ENCODE measurements around the gene SYCP2. TPM values are rescaled to one million over a fixed set of nuclear protein-coding genes. Genes with fewer than 3 reads are reported as not detected.

SYCP2 gene
- total RNA-seq, 4 donors from 2014 or later, result 1.9 to 8.5 (median 5.9) TPM

DNA sequence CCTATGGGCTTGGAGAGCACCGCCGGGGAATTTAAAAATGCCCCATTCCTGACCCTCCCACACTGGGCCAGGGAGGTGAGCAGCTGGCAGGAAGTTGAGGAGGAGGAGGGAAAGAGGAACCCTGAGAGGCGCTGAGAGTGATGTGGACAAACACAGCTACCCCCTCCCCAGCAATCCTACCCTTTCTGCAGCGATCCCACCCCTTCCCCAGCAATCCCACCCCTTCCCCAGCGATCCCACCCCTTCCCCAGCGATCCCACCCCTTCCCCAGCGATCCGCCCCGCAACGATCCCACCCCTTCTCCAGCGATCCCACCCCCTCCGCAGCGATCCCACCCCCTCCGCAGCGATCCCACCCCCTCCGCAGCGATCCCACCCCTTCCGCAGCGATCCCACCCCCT, 111.6 kb downstream of the SYCP2 start:
- Histone ChIP-seq H3K27me3 (no peaks in the 10 kb centered on the region), H3K9me3 (no peaks in the 10 kb centered on the region), H3K36me3 (no peaks in the 10 kb centered on the region), H3K4me3 (replicated peaks in 1 of 3) (no peak overlapping the region), H3K27ac (no peak overlapping the region), H3K4me1 (no peaks in the 10 kb centered on the region)
- WGBS, 2 donors, result 73 to 78% methylated on average over 9 to 15 of the region's 19 CpGs
- intact Hi-C loops (cut with DNase I), result no loop called here
- DNase-seq, result no peak
- no peak for TF ChIP-seq POLR2A (IDR thresholded peaks at IDR 0.05)
- no peak for TF ChIP-seq CTCF (IDR thresholded peaks at IDR 0.05)

DNA sequence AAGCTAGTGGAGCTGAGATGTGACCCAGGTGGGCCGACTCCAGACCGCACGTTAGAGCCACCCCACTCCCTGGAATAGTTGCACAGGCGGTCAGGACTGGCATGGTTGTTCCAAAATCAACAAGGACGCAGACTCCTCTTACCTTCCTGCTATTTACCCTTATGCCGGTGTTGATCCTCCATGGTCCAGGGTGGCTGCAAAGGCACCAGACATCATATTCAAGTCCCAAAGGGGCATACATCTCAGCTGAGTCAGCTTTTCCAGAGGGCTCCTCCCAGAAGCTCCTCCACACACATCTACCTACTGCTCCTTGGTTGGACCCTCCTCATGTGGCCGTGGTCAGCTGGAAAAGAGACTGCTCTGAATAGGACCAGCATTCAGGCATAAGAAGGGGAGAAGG, 112.2 kb downstream of the SYCP2 start:
- WGBS, 2 donors, result 93 to 96% methylated on average over 7 of the region's 7 CpGs
- intact Hi-C loops (cut with DNase I), result no loop called here
- Histone ChIP-seq H3K36me3 (no peaks in the 10 kb centered on the region), H3K27ac (no peak overlapping the region), H3K4me1 (no peaks in the 10 kb centered on the region), H3K4me3 (replicated peaks in 1 of 3) (no peak overlapping the region), H3K9me3 (no peaks in the 10 kb centered on the region), H3K27me3 (no peaks in the 10 kb centered on the region)
- TF ChIP-seq POLR2A (IDR thresholded peaks at IDR 0.05) (no peak), CTCF (IDR thresholded peaks at IDR 0.05) (no peak)
- no peak for DNase-seq

DNA sequence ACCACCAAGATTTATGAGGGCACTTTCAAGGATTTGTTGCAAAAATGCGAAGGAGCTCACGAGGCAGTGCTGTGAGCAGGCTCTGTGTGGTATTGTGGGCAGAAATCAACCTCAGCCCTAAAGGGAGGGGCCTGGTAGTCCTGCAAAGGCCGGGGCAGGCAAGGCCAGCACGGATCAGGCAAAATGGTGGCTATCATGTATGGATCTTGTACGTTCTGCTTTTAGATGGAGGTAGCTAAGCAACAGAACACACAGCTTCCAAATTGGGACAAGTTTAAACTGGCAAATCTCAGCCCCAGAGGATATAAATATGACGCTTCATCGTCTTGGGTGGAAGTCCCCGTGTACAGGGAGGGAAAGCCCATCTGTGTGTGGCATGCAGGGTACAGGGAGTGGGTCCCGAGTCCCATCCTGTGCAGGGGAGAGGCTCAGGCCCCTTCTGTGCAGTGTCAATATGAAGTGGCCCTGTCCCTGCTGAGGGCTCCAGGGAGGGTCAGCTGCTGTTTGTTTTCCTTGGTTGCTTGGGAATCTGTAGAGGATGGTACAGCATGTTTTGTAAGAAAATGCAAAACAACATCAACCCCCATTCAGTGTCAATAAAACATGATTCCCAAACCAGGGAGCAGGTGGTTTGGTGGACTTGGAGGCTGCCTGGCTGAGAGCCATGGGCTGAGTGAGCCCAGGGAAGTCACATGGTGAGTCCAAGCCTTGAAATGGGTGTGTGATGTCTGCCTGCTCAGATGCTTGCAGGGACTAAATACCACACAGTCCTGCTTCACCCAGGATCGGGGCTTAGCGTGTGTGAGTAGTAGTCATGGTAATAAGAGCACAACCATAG, 113.0 kb downstream of the SYCP2 start:
- H3K4me3 ChIP-seq (replicated peaks in 1 of 3), result no peak overlapping the region
- TF ChIP-seq CTCF (IDR thresholded peaks at IDR 0.05), result no peak
- no peak for TF ChIP-seq POLR2A (IDR thresholded peaks at IDR 0.05)
- H3K27me3 ChIP-seq, result no peaks in the 10 kb centered on the region
- no peak overlapping the region for H3K27ac ChIP-seq
- intact Hi-C loops (cut with DNase I), result no loop called here
- WGBS, 2 donors, result 65 to 76% methylated on average over 11 of the region's 11 CpGs
- H3K36me3 ChIP-seq, result no peaks in the 10 kb centered on the region
- no peaks in the 10 kb centered on the region for H3K9me3 ChIP-seq
- DNase-seq, result no peak
- no peaks in the 10 kb centered on the region for H3K4me1 ChIP-seq

- no peak for TF ChIP-seq POLR2A (IDR thresholded peaks at IDR 0.05)
- no peak for TF ChIP-seq CTCF (IDR thresholded peaks at IDR 0.05)
- WGBS, 2 donors, result 89 to 90% methylated on average over 18 to 19 of the region's 20 CpGs
- H3K4me1 ChIP-seq, result no peaks in the 10 kb centered on the region
- no peak overlapping the region for H3K27ac ChIP-seq
- no peaks in the 10 kb centered on the region for H3K9me3 ChIP-seq
- no peak overlapping the region for H3K4me3 ChIP-seq (replicated peaks in 1 of 3)
- intact Hi-C loops (cut with DNase I), result no loop called here
- H3K36me3 ChIP-seq, result no peaks in the 10 kb centered on the region
- no peaks in the 10 kb centered on the region for H3K27me3 ChIP-seq
- DNase-seq, result no peak
Observed at GRCh38 chr20:59819496-59820203, 113.8 kb downstream of the SYCP2 start.

DNA sequence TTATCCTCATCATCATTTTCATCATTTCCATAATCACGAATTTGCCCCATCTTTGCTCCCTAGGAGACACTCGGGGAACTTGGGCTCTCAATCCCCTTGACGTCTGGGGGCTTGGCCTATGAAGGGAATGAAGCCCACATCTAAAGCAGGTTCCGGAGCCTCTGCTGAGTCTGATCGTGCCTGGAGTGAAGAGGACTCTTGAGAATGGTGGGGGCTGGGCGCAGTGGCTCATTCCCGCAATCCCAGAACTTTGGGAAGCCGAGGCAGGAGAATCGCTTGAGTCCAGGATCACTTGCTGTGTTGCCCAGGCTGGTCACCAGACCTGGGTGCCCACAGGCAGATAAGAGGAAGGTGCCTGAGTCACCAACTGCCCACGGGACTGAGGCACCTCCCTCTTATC, 114.5 kb downstream of the SYCP2 start:
- no peaks in the 10 kb centered on the region for H3K4me1 ChIP-seq

More for the DNA sequence above, 114.5 kb downstream of the SYCP2 start:
- no peaks in the 10 kb centered on the region for H3K36me3 ChIP-seq
- no peak for DNase-seq
- no peaks in the 10 kb centered on the region for H3K27me3 ChIP-seq
- H3K27ac ChIP-seq, result no peak overlapping the region
- WGBS, 2 donors, result 82% methylated on average over 10 of the region's 10 CpGs
- TF ChIP-seq POLR2A (IDR thresholded peaks at IDR 0.05), result no peak
- no peak for TF ChIP-seq CTCF (IDR thresholded peaks at IDR 0.05)
- H3K9me3 ChIP-seq, result no peaks in the 10 kb centered on the region
- intact Hi-C loops (cut with DNase I), result no loop called here
- no peak overlapping the region for H3K4me3 ChIP-seq (replicated peaks in 1 of 3)
